Measurements from ENCODE around the gene STK17B.

DNA sequence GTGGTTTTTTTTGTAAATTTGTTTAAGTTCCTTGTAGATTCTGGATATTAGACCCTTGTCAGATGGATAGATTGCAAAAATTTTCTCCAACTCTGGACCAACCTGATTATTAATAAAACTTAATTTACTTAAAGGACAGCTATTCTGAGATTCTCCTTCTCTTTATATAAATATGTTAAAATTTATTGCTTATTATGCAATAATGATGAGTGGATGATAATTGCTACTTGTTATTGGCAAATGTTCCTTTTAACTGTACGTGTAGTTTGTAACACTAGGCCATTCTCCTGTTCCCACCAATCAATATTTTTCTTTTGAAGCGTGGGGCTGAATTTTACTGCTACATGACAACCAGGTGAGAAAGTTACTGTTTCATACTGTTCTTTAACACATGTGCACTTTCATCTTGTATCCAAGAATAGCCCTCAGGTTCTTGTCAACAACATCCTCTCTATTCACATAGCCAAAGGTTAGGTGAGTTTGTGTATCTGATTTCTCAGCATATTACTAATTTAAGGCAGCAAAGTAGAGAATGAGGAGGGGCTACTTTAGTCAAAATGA, 16.6 kb upstream of the STK17B start:
- TF ChIP-seq, protein P1, sequence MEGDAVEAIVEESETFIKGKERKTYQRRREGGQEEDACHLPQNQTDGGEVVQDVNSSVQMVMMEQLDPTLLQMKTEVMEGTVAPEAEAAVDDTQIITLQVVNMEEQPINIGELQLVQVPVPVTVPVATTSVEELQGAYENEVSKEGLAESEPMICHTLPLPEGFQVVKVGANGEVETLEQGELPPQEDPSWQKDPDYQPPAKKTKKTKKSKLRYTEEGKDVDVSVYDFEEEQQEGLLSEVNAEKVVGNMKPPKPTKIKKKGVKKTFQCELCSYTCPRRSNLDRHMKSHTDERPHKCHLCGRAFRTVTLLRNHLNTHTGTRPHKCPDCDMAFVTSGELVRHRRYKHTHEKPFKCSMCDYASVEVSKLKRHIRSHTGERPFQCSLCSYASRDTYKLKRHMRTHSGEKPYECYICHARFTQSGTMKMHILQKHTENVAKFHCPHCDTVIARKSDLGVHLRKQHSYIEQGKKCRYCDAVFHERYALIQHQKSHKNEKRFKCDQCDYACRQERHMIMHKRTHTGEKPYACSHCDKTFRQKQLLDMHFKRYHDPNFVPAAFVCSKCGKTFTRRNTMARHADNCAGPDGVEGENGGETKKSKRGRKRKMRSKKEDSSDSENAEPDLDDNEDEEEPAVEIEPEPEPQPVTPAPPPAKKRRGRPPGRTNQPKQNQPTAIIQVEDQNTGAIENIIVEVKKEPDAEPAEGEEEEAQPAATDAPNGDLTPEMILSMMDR (IDR thresholded peaks at IDR 0.05 in 2 of 3, conservative IDR thresholded peaks at IDR 0.05 in 1 of 3; ENCODE audit: control insufficient read depth in 2 of 3, extremely low read depth in 1 of 3, insufficient read depth in 1 of 3, low read depth in 3 of 3, low read length in 3 of 3): no peak
- no peak for TF ChIP-seq SMAD1 (IDR thresholded peaks at IDR 0.05; ENCODE audit: low read depth, partially characterized antibody)
- no peak for TF ChIP-seq RAD21 (IDR thresholded peaks at IDR 0.05; ENCODE audit: insufficient read depth, low read depth, low read length)
- TF ChIP-seq, protein P2, sequence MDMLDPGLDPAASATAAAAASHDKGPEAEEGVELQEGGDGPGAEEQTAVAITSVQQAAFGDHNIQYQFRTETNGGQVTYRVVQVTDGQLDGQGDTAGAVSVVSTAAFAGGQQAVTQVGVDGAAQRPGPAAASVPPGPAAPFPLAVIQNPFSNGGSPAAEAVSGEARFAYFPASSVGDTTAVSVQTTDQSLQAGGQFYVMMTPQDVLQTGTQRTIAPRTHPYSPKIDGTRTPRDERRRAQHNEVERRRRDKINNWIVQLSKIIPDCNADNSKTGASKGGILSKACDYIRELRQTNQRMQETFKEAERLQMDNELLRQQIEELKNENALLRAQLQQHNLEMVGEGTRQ (IDR thresholded peaks at IDR 0.05; ENCODE audit: borderline replicate concordance, low read depth, low read length): no peak
- no peak for TF ChIP-seq NR2F1 (conservative IDR thresholded peaks at IDR 0.05)
- TF ChIP-seq PAX5 (IDR thresholded peaks at IDR 0.05; ENCODE audit: borderline replicate concordance, low read depth, low read length): no peak
- no peak for TF ChIP-seq CEBPB (IDR thresholded peaks at IDR 0.05; ENCODE audit: borderline replicate concordance in 1 of 2, low read depth in 2 of 2, low read length in 2 of 2)
- TF ChIP-seq, protein P3, sequence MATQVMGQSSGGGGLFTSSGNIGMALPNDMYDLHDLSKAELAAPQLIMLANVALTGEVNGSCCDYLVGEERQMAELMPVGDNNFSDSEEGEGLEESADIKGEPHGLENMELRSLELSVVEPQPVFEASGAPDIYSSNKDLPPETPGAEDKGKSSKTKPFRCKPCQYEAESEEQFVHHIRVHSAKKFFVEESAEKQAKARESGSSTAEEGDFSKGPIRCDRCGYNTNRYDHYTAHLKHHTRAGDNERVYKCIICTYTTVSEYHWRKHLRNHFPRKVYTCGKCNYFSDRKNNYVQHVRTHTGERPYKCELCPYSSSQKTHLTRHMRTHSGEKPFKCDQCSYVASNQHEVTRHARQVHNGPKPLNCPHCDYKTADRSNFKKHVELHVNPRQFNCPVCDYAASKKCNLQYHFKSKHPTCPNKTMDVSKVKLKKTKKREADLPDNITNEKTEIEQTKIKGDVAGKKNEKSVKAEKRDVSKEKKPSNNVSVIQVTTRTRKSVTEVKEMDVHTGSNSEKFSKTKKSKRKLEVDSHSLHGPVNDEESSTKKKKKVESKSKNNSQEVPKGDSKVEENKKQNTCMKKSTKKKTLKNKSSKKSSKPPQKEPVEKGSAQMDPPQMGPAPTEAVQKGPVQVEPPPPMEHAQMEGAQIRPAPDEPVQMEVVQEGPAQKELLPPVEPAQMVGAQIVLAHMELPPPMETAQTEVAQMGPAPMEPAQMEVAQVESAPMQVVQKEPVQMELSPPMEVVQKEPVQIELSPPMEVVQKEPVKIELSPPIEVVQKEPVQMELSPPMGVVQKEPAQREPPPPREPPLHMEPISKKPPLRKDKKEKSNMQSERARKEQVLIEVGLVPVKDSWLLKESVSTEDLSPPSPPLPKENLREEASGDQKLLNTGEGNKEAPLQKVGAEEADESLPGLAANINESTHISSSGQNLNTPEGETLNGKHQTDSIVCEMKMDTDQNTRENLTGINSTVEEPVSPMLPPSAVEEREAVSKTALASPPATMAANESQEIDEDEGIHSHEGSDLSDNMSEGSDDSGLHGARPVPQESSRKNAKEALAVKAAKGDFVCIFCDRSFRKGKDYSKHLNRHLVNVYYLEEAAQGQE (IDR thresholded peaks at IDR 0.05; ENCODE audit: low read depth, low read length): no peak

All from GM12878 (cell line).